ENCODE results near the gene SLC2A2.

- TF ChIP-seq NR3C1 (CRISPR knock-in tag; conservative IDR thresholded peaks at IDR 0.05; ENCODE audit: low read depth), result no peak
- no peak for TF ChIP-seq CTCF (IDR thresholded peaks at IDR 0.05)
- TF ChIP-seq NFYB (CRISPR knock-in tag; conservative IDR thresholded peaks at IDR 0.05; ENCODE audit: low read depth), result no peak
- no peak for TF ChIP-seq FOXJ3 (CRISPR knock-in tag; IDR thresholded peaks at IDR 0.05; ENCODE audit: borderline replicate concordance)
- no peak for TF ChIP-seq TP53 (CRISPR knock-in tag; IDR thresholded peaks at IDR 0.05)
- TF ChIP-seq MAX (CRISPR knock-in tag; IDR thresholded peaks at IDR 0.05), result no peak
- no peak for TF ChIP-seq USF2 (CRISPR knock-in tag; IDR thresholded peaks at IDR 0.05)
- TF ChIP-seq ATF2 (CRISPR knock-in tag; IDR thresholded peaks at IDR 0.05; ENCODE audit: borderline replicate concordance, low read depth), result no peak
- no peak for TF ChIP-seq NR2C2 (CRISPR knock-in tag; IDR thresholded peaks at IDR 0.05)
- TF ChIP-seq IRF2 (CRISPR knock-in tag; IDR thresholded peaks at IDR 0.05; ENCODE audit: borderline replicate concordance, low read depth), result no peak
Measured at GRCh38 chr3:171058873-171059603, 32.5 kb upstream of the SLC2A2 start.
